ENCODE results near the gene F11R.
A peak's percentile ranks its signal among the peaks of the same experiment; 100 is the strongest.
"Not testable (repeated sequence)": the region's sequence is repeated elsewhere in the genome, so short reads cannot be mapped to it uniquely, and the experiment has no call there.

F11R gene

DNA sequence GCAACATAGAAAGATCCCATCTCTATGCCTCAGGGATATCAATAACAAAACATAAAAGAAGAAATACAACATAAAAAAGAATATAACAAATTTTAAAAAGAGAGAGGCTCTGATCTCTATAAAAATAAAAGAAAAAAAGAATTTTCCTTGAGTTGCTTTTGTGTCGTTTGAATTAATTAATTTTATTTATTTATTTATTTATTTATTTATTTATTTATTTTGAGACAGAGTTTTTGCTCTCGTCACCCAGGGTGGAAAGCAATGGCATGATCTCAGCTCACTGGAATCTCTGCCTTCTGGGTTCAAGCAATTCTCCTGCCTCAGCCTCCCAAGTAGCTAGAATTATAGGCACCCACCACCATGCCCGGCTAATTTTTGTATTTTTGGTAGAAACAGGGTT lies 8.5 kb downstream of the F11R start:
- DNase-seq = no peak

DNA sequence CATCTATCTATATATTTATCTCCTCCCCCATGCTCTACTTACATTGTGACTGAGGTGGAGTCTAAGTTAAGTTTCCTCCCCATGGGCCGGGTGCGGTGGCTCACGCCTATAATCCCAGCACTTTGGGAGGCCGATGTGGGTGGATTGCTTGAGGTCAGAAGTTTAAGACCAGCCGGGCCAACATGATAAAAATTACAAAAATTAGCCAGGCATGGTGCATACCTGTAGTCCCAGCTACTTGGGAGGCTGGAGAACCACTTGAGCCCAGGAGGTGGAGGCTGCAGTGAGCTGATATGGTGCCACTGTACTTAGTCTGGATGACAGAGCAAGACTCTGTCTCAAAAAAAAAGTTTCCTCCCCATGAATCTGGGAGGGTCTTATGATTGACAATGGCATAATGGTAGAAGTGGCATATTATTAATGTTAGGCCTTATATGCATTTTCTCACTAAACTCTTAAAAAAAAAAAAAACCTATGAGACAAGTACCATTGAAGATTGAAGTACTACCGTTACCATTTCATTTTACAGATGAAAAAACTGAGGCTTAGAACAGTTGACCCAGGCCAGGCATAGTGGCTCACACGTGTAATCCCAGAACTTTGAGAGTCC lies 11.2 kb downstream of the F11R start:
- no peak for DNase-seq

DNA sequence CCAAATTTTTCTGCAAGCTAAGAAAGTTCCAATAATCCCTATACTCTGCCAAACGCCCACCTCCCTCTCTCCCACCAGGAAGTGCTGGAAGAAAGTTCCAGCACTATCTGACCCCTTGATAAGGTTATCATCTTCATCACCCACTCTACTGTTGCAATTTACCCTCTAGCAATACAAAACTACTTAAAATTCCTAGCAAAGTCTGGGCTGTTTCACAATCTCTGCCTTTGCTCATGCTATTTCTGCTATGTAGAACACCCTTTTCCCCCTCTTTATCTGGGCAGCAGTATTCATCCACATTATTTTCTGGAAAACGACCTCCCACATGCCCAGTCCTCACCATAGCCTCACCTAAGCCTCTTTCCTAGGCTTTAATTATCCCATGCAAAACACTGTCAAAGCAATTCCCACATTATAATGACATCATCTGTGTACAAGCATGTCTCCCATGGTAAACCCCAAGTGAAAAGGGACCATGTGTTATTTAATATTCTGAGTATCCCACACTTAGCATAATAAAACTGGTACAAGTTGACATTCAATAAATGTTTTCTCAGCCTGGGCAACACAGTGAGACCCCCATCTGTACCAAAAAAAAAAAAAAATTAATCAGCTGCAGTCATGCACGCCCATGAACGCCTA lies 12.0 kb downstream of the F11R start:
- no peak for DNase-seq

DNA sequence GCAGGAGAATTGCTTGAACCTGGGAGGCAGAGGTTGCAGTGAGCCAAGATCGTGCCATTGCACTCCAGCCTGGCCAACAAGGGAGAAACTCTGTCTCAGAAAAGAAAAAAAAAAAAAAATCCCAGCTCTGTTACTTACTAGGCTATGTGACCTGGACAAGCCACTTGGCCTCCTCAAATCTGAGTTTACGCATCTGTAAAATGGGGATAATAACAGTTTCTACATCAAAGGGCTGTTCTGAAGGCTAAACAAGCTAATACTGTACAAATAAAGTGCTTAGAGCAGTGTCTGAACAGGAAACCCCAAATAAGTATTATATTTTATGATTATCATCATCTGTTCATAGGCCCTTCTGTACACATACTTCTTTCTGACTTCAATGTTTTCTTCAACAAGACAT lies 13.6 kb downstream of the F11R start:
- DNase-seq = no peak

DNA sequence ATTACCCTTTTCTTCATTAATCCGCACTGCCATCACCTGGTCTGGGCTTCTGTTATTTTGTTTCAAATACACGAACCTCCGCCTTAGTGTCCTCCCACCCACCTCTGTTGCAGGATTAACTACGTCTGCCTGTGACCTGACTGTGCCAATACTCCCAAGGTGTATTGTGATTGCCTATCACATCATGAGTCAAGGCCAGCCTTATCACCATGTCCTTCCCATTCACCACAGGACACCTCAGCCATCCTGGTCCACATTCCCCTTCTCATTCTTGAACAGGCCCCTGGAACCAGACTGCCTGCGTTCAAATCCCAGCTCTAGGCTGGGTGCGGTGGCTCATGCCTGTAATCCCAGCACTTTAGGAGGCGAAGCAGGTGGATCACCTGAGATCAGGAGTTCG lies 14.4 kb downstream of the F11R start:
- no peak for DNase-seq

DNA sequence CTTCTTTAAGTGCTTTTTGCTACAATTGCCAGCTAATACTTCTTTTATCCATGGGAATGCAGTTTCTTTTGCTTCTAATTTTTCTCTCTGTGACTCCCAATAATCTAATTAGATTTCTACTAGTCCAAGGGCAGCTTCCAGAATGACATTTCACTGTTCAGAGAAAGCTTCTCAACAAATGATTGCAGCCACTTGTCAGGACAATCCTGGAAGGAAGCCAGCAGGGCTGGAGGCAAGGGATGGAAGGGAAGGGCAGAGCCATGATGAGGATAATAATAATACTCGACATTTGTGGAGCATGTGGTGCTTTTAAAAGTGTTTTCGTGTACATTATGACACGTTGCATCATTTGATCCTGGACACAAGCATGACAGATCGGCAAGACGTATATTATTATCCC lies 19.4 kb downstream of the F11R start:
- no peak for DNase-seq

DNA sequence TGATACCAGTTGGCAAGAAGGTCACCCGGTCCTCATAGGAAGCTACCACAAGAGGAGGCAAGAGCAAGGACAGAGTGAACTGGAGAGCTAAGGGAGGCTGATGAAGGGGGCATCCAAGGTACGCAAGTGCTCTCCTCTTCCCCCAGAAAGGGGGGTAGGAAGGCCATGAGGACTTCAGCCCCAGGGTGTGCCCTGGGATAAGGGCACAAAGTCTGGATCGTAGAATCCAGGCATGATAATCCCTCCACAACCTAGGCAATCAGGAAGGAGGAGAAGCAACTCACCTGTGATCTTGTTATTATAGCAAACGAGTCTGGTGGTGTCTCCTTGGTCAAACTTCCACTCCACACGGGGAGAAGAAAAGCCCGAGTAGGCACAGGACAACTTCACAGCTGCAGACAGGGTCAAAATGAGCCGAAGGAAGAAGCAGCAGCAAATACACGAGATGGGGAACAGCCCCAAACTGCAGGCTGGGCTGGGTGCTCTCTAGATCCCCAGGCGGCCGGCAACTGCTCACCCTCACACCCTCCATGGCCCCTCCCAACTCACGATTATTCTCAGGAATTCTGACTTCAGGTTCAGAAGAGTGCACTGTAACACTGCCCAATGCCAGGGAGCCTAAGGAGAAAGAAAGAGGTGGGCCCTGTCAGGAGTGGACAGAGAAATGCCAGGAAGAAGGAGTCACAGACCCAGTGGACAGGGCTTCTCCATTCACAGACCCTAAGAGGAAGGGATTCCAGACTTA lies 20.0 kb downstream of the F11R start:
- no peak for DNase-seq

DNA sequence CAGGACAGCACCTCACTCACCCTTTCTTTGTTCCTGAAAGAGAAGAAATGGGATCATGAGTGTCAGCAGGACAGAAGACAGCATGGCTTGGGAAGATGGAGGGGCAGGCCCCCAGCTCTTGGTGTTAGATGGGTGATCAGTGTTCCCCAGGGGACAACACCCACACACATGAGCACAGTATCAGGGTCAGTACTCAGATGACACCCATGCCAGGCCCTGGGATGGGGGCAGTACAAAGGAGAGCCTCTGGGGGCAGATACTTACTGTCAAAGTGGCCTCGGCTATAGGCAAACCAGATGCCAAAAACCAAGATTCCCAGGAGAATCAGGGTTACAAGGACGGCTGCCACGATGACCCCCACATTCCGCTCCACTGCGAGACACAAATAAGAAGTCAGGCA lies 21.6 kb downstream of the F11R start:
- DNase-seq = no peak

DNA sequence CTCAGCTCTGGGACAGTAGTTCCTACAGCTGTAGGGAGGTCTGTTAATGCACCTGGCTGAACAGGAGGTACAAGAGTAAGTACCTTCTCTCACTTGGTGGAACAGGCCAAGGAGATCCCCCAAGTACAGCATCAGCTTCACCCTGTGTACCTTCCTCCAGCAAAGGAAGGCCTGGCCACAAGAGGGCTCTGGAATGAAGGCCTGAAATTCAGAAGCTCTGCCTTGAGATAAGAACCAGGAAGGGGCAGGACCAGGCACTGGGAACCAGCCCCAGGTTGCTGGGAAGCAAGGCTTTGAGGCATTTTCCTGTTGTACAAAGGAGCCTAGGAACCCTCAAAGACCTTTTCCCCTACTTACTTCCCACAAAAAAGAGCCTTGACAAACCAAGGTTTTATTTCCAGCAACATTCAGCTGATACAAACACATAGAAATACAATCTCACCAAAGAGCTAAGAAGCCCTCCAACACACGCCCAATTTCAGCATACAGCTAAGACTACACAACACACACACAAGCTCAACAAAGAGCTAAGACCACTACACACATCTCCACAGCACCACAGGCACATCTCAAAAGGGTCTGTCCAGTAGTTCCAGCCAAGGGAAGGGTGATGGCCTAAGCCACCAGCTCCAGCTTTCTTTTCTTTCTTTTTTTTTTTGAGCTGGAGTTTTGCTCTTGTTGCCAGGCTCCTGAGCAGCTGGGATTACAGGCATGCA lies 23.5 kb downstream of the F11R start:
- DNase-seq = peak; percentile 52

DNA sequence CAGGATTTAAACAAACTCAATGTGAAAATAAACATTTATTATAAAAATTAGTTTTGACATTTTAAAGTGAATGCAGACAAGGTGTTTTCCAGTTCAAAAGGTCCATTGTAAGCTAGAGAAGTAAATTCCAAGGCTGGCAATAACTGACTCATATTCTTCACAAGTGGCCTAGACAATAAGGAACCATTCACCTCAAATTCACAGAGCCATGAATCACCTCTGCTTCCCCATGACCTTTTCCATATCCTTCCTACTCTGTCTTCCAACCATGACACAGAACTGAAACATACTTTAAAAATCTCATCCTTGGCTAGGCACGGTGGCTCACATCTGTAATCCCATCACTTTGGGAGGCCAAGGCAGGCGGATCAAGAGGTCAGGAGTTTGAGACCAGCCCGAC lies 24.8 kb downstream of the F11R start:
- DNase-seq = no peak

DNA sequence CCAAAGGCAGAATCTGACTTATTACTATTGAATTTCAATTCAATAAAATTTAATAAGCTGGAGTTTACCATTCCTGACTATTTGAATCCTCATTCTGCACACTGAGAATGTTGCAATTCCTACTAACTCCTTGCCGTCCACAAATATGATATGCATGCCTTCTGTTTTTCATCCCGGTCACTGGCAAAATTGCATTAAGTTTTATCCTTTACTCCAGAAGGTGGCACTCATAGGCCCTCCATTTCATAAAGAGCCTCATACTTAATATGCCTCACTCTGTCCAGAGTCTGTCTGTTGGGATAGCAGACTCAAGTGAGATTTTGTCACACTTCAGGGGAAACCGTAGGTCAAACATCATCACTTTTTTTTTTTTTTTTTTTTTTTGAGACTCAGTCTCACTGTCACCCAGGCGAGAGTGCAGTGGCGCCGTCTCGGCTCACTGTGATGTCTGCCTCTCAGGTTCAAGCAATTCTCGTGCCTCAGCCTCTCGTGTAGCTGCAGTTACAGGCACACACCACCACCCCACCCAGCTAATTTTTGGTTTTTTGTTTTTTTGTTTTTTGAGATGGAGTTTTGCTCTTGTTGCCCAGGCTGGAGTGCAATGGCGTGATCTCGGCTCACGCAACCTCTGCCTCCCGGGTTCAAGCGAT lies 27.3 kb downstream of the F11R start:
- peak; percentile 70 for DNase-seq

DNA sequence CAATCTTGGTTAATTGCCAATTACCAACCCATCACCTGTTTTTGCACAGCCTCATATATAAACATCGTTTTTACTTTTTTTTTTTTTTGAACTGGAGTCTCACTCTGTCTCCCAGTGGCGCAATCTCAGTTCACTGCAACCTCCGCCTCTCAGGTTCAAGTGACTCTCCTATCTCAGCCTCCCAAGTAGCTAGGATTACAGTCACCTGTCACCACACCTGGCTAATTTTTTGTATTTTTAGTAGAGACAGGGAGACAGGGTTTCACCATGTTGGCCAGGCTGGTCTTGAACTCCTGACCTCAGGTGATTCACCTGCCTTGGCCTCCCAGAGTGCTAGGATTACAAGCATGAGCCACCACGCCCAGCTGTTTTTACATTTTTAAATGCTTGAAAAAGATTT lies 28.9 kb downstream of the F11R start:
- DNase-seq = not testable (repeated sequence)

DNA sequence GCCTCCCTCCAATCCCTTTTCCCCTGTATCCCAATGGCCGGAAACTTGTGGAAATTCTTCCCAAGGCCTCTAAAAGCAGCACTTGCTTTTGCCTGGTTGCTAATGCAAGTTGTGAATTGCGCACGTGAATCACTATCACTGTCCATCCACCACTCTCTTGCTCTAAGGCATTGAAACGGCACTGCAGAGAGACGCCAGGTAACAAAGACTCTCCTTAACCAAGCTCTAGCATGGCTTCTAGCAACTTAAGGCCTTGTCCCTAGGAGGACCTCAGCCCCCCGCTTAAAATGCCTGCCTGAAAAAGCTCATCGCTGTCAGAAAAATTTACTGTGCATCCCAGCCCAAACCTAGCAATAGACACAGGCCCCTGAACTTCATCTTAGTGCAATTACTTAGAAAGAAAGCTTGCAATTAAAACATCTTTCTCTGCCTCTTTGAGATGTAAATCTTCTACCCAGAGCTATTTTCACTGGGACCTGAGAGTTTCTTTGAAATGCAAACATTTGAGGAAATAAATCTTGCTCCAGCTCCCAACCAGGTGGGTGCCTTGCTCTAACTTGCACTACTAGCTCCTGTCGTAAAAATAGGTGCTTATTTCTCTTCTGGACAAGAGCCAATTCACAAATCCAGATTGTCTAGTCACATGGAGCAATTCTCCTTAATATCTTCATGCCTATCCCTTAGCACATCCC lies 33.4 kb downstream of the F11R start:
- no peak for DNase-seq

DNA sequence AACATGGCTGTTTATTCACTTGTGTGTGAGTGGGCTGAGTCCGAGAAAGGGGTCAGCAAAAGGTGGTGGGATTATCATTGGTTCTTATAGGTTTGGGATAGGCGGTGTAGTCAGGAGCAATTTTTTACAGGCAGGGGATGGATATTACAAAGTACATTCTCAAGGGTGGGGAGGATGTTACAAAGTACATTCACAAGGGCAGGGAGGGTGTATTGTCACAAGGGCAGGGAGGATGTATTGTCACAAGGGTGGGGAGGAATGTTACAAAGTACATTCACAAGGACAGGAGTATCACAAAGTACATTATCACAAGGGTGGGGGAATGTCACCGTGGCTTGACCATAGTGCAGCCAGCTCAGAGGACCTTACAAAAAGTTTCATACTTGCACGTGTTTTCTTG lies 35.2 kb downstream of the F11R start:
- DNase-seq = no peak

DNA sequence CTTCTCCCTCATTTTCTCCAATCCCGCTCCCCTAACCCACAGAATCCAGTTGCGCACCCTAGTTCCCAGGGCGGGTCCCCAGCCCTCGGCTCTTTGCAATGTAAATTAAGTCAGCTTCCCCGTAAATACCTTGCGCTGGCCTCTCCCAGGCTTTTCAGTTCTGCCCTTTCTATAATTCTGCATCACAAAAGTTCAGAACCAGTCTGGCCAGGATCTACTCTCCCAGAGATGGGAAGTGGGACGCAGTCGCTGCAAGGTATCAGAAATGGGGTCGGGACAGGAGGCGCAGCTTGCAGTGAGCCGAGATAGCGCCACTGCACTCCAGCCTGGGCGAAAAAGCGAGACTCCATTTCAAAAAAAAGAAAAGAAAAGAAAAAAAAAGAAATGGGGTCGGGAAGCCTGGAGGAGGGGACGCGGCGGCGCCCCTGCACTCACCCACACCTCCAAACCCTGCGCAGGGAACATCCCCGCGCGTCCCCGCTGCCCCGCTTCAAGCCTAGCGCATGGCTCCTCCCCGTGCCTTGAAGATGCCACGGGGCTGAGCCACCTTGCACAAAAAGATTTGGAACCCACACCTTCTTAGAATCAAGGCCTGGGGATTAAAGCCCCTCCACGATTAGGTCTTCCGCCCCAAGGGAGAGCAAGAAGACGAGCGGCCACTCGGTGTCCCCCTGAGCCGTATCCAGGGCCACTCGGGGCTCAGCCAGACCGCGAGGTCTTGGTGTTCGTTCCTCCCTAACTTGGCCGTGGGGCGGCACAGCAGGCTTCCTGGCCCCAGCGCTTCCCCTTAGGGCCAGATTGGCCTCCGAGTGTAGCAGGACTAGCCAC lies 39.2 kb downstream of the F11R start:
- no peak for DNase-seq

DNA sequence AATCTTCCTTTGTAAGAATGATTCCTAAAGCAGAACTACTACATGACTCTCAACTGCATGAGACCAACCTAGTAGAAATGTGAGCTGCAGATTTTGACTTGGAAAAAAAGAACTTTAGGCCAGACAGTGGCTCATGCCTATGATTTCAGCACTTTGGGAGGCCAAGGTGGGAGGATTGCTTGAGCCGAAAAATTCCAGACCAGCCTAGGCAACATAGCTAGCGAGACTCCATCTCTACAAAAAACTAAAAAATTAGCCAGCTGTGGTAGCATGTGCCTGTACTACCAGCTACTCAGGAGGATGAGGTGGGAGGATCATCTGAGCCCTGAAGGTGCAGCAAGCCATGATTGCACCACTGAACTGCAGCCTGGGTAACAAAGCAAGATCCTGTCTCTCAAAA lies 41.7 kb downstream of the F11R start:
- DNase-seq = no peak

DNA sequence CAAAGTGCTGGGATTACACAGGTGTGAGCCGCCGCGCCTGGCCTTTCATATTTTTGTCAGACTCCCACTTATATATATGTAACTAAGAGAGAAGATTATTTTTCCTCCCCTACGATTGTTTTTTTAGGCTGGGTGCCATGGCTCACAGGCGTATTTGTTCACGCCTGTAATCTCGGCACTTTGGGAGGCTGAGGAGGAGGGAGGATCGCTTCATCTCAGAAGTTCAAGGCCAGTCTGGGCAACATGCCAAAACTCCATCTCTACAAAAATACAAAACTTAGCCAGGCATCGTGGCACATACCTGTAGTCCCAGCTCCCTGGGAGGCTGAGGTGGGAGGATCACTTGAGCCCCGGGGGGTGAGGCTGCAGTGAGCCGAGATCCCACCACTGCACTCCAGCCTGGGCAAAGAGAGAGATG lies 42.4 kb downstream of the F11R start:
- no peak for DNase-seq

DNA sequence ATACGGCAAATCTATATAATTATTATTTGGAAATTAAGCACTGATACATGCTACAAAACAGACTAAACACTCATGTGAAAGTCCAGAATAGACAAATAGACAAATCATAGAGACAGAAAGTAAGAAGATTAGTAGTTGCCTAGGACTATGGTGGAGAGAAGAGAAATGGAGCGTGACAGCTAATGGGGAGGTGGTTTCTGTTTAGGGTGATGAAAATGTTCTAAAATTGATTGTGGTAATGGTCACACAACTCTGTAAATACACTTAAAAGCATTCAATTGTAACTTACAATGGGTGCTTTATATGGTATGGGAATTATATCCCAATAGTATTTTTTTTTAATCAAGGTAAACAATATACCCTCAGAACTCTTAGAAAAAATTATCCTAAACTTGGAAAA lies 45.9 kb downstream of the F11R start:
- no peak for DNase-seq

DNA sequence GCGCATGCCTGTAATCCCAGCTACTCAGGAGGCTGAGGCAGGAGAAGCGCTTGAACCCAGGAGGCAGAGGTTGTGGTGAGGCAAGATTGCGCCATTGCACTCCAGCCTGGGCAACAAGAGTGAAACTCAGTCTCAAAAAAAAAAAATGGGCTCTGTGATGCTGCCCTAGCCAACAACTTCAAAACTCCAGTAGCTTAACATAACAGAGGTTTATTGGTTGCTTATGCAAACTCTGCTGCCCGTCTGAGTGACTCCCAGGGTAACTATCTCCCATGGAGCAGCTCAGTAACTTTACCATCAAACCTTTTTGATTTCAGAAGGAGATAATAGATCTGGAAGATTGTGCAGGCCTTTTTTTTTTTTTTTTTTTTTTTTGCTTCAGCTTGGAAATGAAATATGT lies 47.5 kb downstream of the F11R start:
- no peak for DNase-seq

DNA sequence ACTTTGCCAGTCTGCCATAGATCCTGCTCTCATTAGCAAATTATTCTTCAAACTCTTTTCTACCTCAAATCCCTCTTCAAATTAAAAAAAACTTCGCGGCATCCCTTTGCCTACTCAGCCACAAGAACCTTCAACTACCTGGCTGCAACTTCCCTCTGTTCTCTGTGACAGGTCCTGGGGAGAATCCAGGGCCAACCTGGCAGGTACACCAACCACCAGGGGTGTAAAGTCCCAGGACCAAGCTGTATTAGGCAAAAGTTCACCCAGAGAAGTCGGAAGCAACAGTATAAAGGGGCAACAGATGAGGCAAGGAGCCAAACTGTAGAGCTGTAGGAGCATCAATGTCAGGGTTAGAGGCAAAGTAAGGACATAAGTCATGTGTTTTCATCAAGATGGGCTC lies 48.0 kb downstream of the F11R start:
- no peak for DNase-seq

DNA sequence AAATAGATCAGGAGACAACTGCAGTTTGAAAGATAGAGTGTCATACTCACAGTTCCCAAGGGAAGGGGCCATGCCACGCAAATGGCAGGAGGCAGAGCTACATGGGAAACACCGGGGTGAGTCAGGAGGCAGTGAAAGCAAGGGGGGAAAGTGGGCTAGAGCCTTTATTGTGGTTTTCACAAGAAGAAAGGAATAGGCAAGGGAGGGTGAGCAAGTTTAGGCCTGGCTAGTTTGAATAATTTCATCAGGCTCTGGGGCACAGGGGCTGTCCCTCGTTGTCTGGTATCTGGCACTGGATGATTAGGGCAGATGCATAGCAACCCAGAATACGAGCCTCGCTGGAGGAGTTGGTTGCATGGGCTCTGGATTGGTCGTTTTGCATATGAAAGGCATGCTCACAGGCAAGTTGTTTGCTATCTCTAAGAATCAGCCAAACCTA lies 49.3 kb downstream of the F11R start:
- DNase-seq = no peak
